H9 (cell line): Measurements from ENCODE around the gene CNNM4. TPM values are rescaled to one million over a fixed set of nuclear protein-coding genes. Genes with fewer than 3 reads are reported as not detected.

Experiments
- DNase-seq: peaks from one replicate; pipeline ENCODE4 v3.0.0-alpha.2; 2017
- H2AFZ ChIP-seq: one replicate; pipeline ENCODE4 v1.6.1; 2013; ENCODE audit warnings: mild to moderate bottlenecking, low read length, control low read depth, moderate library complexity
- H2AK5ac ChIP-seq: 2 replicates; pipeline ENCODE4 v1.6.1; 2013; ENCODE audit warnings: low read length, control low read depth, mixed read lengths; ENCODE audit not compliant: insufficient read length
- H2BK120ac ChIP-seq: one replicate; pipeline ENCODE4 v1.6.1; 2013; ENCODE audit warnings: low read depth, mild to moderate bottlenecking, low read length, control low read depth, inconsistent platforms; ENCODE audit not compliant: poor library complexity, severe bottlenecking
- H2BK12ac ChIP-seq: 2 replicates; pipeline ENCODE4 v1.6.1; 2013; ENCODE audit warnings: low read length, control low read depth, mixed read lengths, low read depth; ENCODE audit not compliant: insufficient read length
- H2BK15ac ChIP-seq: 2 replicates; pipeline ENCODE4 v1.6.1; 2013; ENCODE audit warnings: low read depth, low read length, control low read depth
- H2BK20ac ChIP-seq: one replicate; pipeline ENCODE4 v1.6.1; 2013; ENCODE audit warnings: low read depth, mild to moderate bottlenecking, low read length, control low read depth, inconsistent platforms; ENCODE audit not compliant: poor library complexity, severe bottlenecking
- H2BK5ac ChIP-seq: 2 replicates; pipeline ENCODE4 v1.6.1; 2013; ENCODE audit warnings: low read length, control low read depth, mixed read lengths; ENCODE audit not compliant: insufficient read length
- H3K14ac ChIP-seq: 2 replicates; pipeline ENCODE4 v1.6.1; 2013; ENCODE audit warnings: low read length, control low read depth; ENCODE audit not compliant: insufficient read depth
- H3K18ac ChIP-seq: 2 replicates; pipeline ENCODE4 v1.6.1; 2013; ENCODE audit warnings: low read depth, mild to moderate bottlenecking, mixed read lengths, low read length, control low read depth; ENCODE audit not compliant: insufficient read length
- H3K23ac ChIP-seq: 2 replicates; pipeline ENCODE4 v1.6.1; 2013; ENCODE audit warnings: low read length, control low read depth, mixed read lengths, low read depth; ENCODE audit not compliant: insufficient read length
- H3K23me2 ChIP-seq: 2 replicates; pipeline ENCODE4 v1.6.1; 2013; ENCODE audit warnings: low read depth, mild to moderate bottlenecking, mixed read lengths, low read length, control low read depth; ENCODE audit not compliant: insufficient read length, poor library complexity, severe bottlenecking
- H3K27ac ChIP-seq: 2 replicates; pipeline ENCODE4 v1.5.1; 2013; ENCODE audit warnings: low read length, control low read depth, mixed read lengths, low read depth; ENCODE audit not compliant: insufficient read length
- H3K27me3 ChIP-seq: 2 replicates; pipeline ENCODE4 v1.6.1; 2013; ENCODE audit warnings: low read length, control low read depth, inconsistent platforms; ENCODE audit not compliant: insufficient read depth
- H3K4ac ChIP-seq: 2 replicates; pipeline ENCODE4 v1.6.1; 2013; ENCODE audit warnings: low read depth, mild to moderate bottlenecking, control low read depth, inconsistent platforms, low read length, moderate library complexity
- H3K4me1 ChIP-seq: 2 replicates; pipeline ENCODE4 v1.6.1; 2013; ENCODE audit warnings: low read length, control low read depth, inconsistent platforms; ENCODE audit not compliant: insufficient read depth
- H3K4me2 ChIP-seq: 2 replicates; pipeline ENCODE4 v1.6.1; 2013; ENCODE audit warnings: low read length, control low read depth, mixed read lengths; ENCODE audit not compliant: insufficient read length, insufficient read depth
- H3K56ac ChIP-seq: 2 replicates; pipeline ENCODE4 v1.6.1; 2013; ENCODE audit warnings: low read depth, mild to moderate bottlenecking, mixed read lengths, low read length, control low read depth; ENCODE audit not compliant: insufficient read length
- H3K79me1 ChIP-seq: 2 replicates; pipeline ENCODE4 v1.6.1; 2013; ENCODE audit warnings: low read depth, mild to moderate bottlenecking, moderate library complexity, low read length, control low read depth, inconsistent platforms; ENCODE audit not compliant: insufficient read depth, poor library complexity, severe bottlenecking
- H3K79me2 ChIP-seq: 2 replicates; pipeline ENCODE4 v1.6.1; 2013; ENCODE audit warnings: low read length, control low read depth, inconsistent platforms; ENCODE audit not compliant: insufficient read depth
- H3K9ac ChIP-seq: 2 replicates; pipeline ENCODE4 v1.6.1; 2013; ENCODE audit warnings: low read length, control low read depth, mixed read lengths; ENCODE audit not compliant: insufficient read length; ENCODE audit errors: extremely low read depth
- H3K9me3 ChIP-seq: one replicate; pipeline ENCODE4 v1.6.1; 2013; ENCODE audit warnings: low read depth, low read length, inconsistent platforms; ENCODE audit not compliant: control insufficient read depth
- H3T11ph ChIP-seq: one replicate; pipeline ENCODE4 v1.6.1; 2013; ENCODE audit warnings: mild to moderate bottlenecking, low read length, control low read depth, inconsistent platforms
- H4K20me1 ChIP-seq: one replicate; pipeline ENCODE4 v1.6.1; 2013; ENCODE audit not compliant: control insufficient read depth, insufficient read length, insufficient read depth
- H4K5ac ChIP-seq: 2 replicates; pipeline ENCODE4 v1.6.1; 2013; ENCODE audit warnings: low read depth, mild to moderate bottlenecking, mixed read lengths, low read length, control low read depth; ENCODE audit not compliant: insufficient read length
- H4K8ac ChIP-seq: replicated peaks from 2 replicates; pipeline ENCODE4 v1.6.1; 2013; ENCODE audit warnings: low read length, control low read depth, mixed read lengths, low read depth; ENCODE audit not compliant: insufficient read length
- H4K91ac ChIP-seq: 2 replicates; pipeline ENCODE4 v1.6.1; 2013; ENCODE audit warnings: low read depth, mild to moderate bottlenecking, moderate library complexity, mixed read lengths, low read length, control low read depth; ENCODE audit not compliant: insufficient read length
- H3K27ac Mint-ChIP-seq, 3 experiments: 2 replicates in 2 of 3; 3 replicates in 1 of 3; pipeline ENCODE4 v1.8.0; 2020 to 2021; ENCODE audit warnings: mixed read lengths in 3 of 3, mild to moderate bottlenecking in 1 of 3, moderate library complexity in 1 of 3
- H3K27me3 Mint-ChIP-seq: 2 replicates; pipeline ENCODE4 v1.8.0; 2021; ENCODE audit warnings: low read depth, mild to moderate bottlenecking, moderate library complexity, mixed read lengths
- H3K36me3 Mint-ChIP-seq, 3 experiments: 2 replicates in 2 of 3; 3 replicates in 1 of 3; pipeline ENCODE4 v1.8.0; 2020 to 2021; ENCODE audit warnings: low read depth in 3 of 3, mixed read lengths in 3 of 3; ENCODE audit not compliant: insufficient read depth in 1 of 3
- H3K4me1 Mint-ChIP-seq, 2 experiments: 2 replicates each; pipeline ENCODE4 v1.8.0; 2020; ENCODE audit warnings: mixed read lengths in 2 of 2
- H3K4me3 Mint-ChIP-seq, 2 experiments: 2 replicates in 1 of 2; 3 replicates in 1 of 2; pipeline ENCODE4 v1.8.0; 2020 to 2021; ENCODE audit warnings: mild to moderate bottlenecking in 2 of 2, mixed read lengths in 2 of 2, moderate library complexity in 1 of 2
- H3K9me3 Mint-ChIP-seq, 2 experiments: 2 replicates in 1 of 2; 3 replicates in 1 of 2; pipeline ENCODE4 v1.8.0; 2020; ENCODE audit warnings: mild to moderate bottlenecking in 2 of 2, mixed read lengths in 2 of 2, moderate library complexity in 1 of 2
- CTCF ChIP-seq: fragments of 200-600 bp; sonication (generic); conservative IDR thresholded peaks from 3 replicates; pipeline ENCODE4 v1.8.0; 2021; ENCODE audit warnings: antibody characterized with exemption, mild to moderate bottlenecking
- WGBS: extraction: QIAGEN DNeasy Blood & Tissue Kit; methylation state at CpG from one replicate; pipeline ENCODE4 v1.1.7; 2013; ENCODE audit warnings: missing lambda C conversion rate, low lambda C conversion rate, mixed read lengths; ENCODE audit not compliant: insufficient read length; ENCODE audit errors: extremely low coverage; 5-methylcytosine and 5-hydroxymethylcytosine counted together
- total RNA-seq: library from RNA; stranded (reverse); gene quantifications from 2 replicates; pipeline ENCODE4 v1.2.1, GENCODE V29; 2021

CNNM4 gene
- total RNA-seq, 1 experiment from 2014 or later = 8.5 TPM

DNA sequence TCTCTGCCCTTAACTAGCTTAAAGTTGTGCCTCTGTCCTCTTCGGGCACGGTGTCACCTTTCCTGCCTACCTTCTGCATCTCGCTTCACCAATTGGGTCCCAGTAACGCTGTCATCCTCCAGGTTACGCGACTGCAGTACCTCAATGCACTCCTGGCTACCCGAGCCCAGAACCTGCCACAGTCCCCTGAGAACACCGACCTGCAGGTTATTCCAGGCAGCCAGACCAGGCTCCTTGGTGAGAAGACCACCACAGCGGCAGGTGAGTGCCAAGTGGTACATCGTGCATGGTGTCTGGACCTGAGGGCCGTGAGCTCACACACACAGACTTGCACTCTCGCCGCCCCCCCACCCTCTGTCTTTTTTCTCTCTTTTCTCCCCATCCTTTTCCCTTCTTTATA lies 68.2 kb downstream of the CNNM4 start:
- no peak overlapping the region for H3K4me3 Mint-ChIP-seq
- H2AFZ ChIP-seq = no peak overlapping the region

More for the DNA sequence above, 68.2 kb downstream of the CNNM4 start:
- no peak for TF ChIP-seq CTCF
- H3K9ac ChIP-seq = no peak overlapping the region
- no peaks in the 10 kb centered on the region for H3K9me3 ChIP-seq
- no peaks in the 10 kb centered on the region for H3K27me3 Mint-ChIP-seq
- no peak overlapping the region for H2BK20ac ChIP-seq
- H3K36me3 Mint-ChIP-seq = peaks cover 39 to 80% (median 70%) of the 10 kb centered on the region in 3 experiments
- H2BK5ac ChIP-seq = no peak overlapping the region
- H3T11ph ChIP-seq = no peak overlapping the region
- no CpG with 5 or more reads among the region's 13 CpGs for WGBS
- no peak overlapping the region for H4K8ac ChIP-seq
- H4K20me1 ChIP-seq = no peaks in the 10 kb centered on the region
- H3K27me3 ChIP-seq = no peaks in the 10 kb centered on the region
- H2BK15ac ChIP-seq = no peak overlapping the region
- H3K79me2 ChIP-seq = no peaks in the 10 kb centered on the region
- no peak overlapping the region for H2AK5ac ChIP-seq
- no peak overlapping the region for H3K27ac Mint-ChIP-seq
- no peak overlapping the region for H3K14ac ChIP-seq
- no peak overlapping the region for H4K91ac ChIP-seq
- no peak for DNase-seq
- H3K18ac ChIP-seq = no peak overlapping the region
- H2BK12ac ChIP-seq = no peak overlapping the region
- no peaks in the 10 kb centered on the region for H3K9me3 Mint-ChIP-seq
- no peak overlapping the region for H3K4ac ChIP-seq
- peaks cover 4% of the 10 kb centered on the region for H3K79me1 ChIP-seq
- no peak overlapping the region for H4K5ac ChIP-seq
- H3K23me2 ChIP-seq = no peaks in the 10 kb centered on the region
- no peak overlapping the region for H2BK120ac ChIP-seq
- H3K56ac ChIP-seq = no peak overlapping the region
- no peak overlapping the region for H3K4me2 ChIP-seq
- no peak overlapping the region for H3K23ac ChIP-seq
- H3K27ac ChIP-seq = no peak overlapping the region
- peaks cover 21 to 22% of the 10 kb centered on the region in 2 experiments for H3K4me1 Mint-ChIP-seq
- no peaks in the 10 kb centered on the region for H3K4me1 ChIP-seq
